CD14-positive monocyte (primary cell): ENCODE results near the gene NRF1. TPM values are rescaled to one million over a fixed set of nuclear protein-coding genes. Genes with fewer than 3 reads are reported as not detected.
"Not testable (repeated sequence)": the region's sequence is repeated elsewhere in the genome, so short reads cannot be mapped to it uniquely, and the experiment has no call there.

Experiments
- DNase-seq, 3 donors: peaks; one replicate each; pipeline ENCODE4 v3.0.0-alpha.2; 2011 to 2022
- H2AFZ ChIP-seq: 2 replicates; pipeline ENCODE4 v1.6.0; 2012; ENCODE audit warnings: mild to moderate bottlenecking, low read depth, low read length, inconsistent platforms; ENCODE audit not compliant: insufficient read depth, poor library complexity, severe bottlenecking
- H3K27ac ChIP-seq, 2 donors: 1 replicate in 1 of 2; 2 replicates in 1 of 2; pipeline ENCODE4 v1.5.1; 2012 to 2013; ENCODE audit warnings: low read length in 2 of 2, control low read depth in 1 of 2, inconsistent platforms in 1 of 2, low read depth in 1 of 2, mild to moderate bottlenecking in 1 of 2
- H3K27me3 ChIP-seq, 2 donors: one replicate each; pipeline versions ENCODE4 v1.6.0 to v1.6.1; 2011 to 2013; ENCODE audit warnings: low read length in 2 of 2; ENCODE audit not compliant: control insufficient read depth in 2 of 2, insufficient read depth in 2 of 2
- H3K36me3 ChIP-seq, 2 donors: replicated peaks in 1 of 2; 1 replicate in 1 of 2; 2 replicates in 1 of 2; pipeline versions ENCODE4 v1.5.1 to v1.6.1; 2012 to 2013; ENCODE audit warnings: low read length in 2 of 2, control low read depth in 1 of 2, inconsistent platforms in 1 of 2, mild to moderate bottlenecking in 1 of 2; ENCODE audit not compliant: insufficient read depth in 2 of 2, control insufficient read depth in 1 of 2
- H3K4me1 ChIP-seq, 2 donors: 1 replicate in 1 of 2; 2 replicates in 1 of 2; pipeline versions ENCODE4 v1.5.1 to v1.6.1; 2012 to 2013; ENCODE audit warnings: low read length in 2 of 2, control low read depth in 1 of 2, inconsistent platforms in 1 of 2, mild to moderate bottlenecking in 1 of 2, moderate library complexity in 1 of 2; ENCODE audit not compliant: insufficient read depth in 2 of 2, control insufficient read depth in 1 of 2
- H3K4me2 ChIP-seq: replicated peaks from 2 replicates; pipeline ENCODE3; 2012; ENCODE audit warnings: low read length, moderate library complexity, mild to moderate bottlenecking; ENCODE audit not compliant: poor library complexity, severe bottlenecking; ENCODE audit errors: extremely low read depth
- H3K4me3 ChIP-seq, 3 experiments: fragments of 200-600 bp in 1 of 3; sonication (generic) in 1 of 3; replicated peaks in 1 of 3; 1 replicate in 2 of 3; 2 replicates in 1 of 3; pipeline ENCODE4 v1.5.1; 2011 to 2013; ENCODE audit warnings: low read length in 3 of 3, mild to moderate bottlenecking in 3 of 3, control low read depth in 2 of 3, low read depth in 2 of 3, inconsistent platforms in 1 of 3, moderate library complexity in 1 of 3
- H3K79me2 ChIP-seq: 2 replicates; pipeline ENCODE4 v1.6.0; 2012; ENCODE audit warnings: mild to moderate bottlenecking, control low read depth, inconsistent platforms, low read length, moderate library complexity; ENCODE audit not compliant: insufficient read depth
- H3K9ac ChIP-seq: 2 replicates; pipeline ENCODE4 v1.6.0; 2017; ENCODE audit warnings: low read length, mild to moderate bottlenecking; ENCODE audit not compliant: insufficient read depth, poor library complexity, severe bottlenecking
- H3K9me3 ChIP-seq, 2 donors: replicated peaks in 1 of 2; 1 replicate in 1 of 2; 2 replicates in 1 of 2; pipeline versions ENCODE4 v1.5.1 to v1.6.1; 2012 to 2013; ENCODE audit warnings: low read length in 2 of 2, control low read depth in 1 of 2; ENCODE audit not compliant: control insufficient read depth in 1 of 2, insufficient read depth in 1 of 2
- H4K20me1 ChIP-seq: 2 replicates; pipeline ENCODE4 v1.6.0; 2012; ENCODE audit warnings: mild to moderate bottlenecking, low read length, control low read depth, moderate library complexity; ENCODE audit not compliant: insufficient read depth
- H3K27ac Mint-ChIP-seq, 7 donors: one replicate each; pipeline ENCODE4 v1.8.0; 2020; ENCODE audit warnings: mild to moderate bottlenecking in 7 of 7, mixed read lengths in 7 of 7, moderate library complexity in 6 of 7, inconsistent platforms in 2 of 7
- H3K27me3 Mint-ChIP-seq, 3 donors: one replicate each; pipeline ENCODE4 v1.8.0; 2021 to 2022; ENCODE audit warnings: low read depth in 3 of 3, mild to moderate bottlenecking in 3 of 3, mixed read lengths in 3 of 3, moderate library complexity in 3 of 3, inconsistent platforms in 1 of 3
- H3K36me3 Mint-ChIP-seq, 2 donors: one replicate each; pipeline ENCODE4 v1.8.0; 2020; ENCODE audit warnings: mixed read lengths in 2 of 2, inconsistent platforms in 1 of 2, mild to moderate bottlenecking in 1 of 2
- H3K4me1 Mint-ChIP-seq: one replicate; pipeline ENCODE4 v1.8.0; 2020; ENCODE audit warnings: mild to moderate bottlenecking, mixed read lengths
- H3K4me3 Mint-ChIP-seq, 2 donors: one replicate each; pipeline ENCODE4 v1.8.0; 2020; ENCODE audit warnings: mild to moderate bottlenecking in 2 of 2, mixed read lengths in 2 of 2, moderate library complexity in 1 of 2
- H3K9me3 Mint-ChIP-seq, 7 donors: one replicate each; pipeline ENCODE4 v1.8.0; 2020 to 2022; ENCODE audit warnings: mixed read lengths in 7 of 7, mild to moderate bottlenecking in 6 of 7, moderate library complexity in 6 of 7, inconsistent platforms in 2 of 7
- WGBS: methylation state at CpG from one replicate; pipeline ENCODE4 v1.1.5; 2013; ENCODE audit warnings: missing lambda C conversion rate; ENCODE audit not compliant: insufficient coverage; 5-methylcytosine and 5-hydroxymethylcytosine counted together
- intact Hi-C, 2 donors: fragments of 100-400 bp; cut with micrococcal nuclease; formaldehyde crosslinking; loops; one replicate each; pipeline versions ENCODE4 v1.15.0 to v1.15.1; 2023
- polyA plus RNA-seq, 3 donors: library from polyadenylated mRNA; depleted of rRNA in 1 of 3; unstranded in 2 of 3; stranded (reverse) in 1 of 3; fragments of 300-500 nt in 2 of 3; fragments of >200 nt in 1 of 3; fragmentation: Illumina TruSeq in 2 of 3; gene quantifications; 1 replicate in 2 of 3; 2 replicates in 1 of 3; pipeline ENCODE4 v1.2.3, GENCODE V29; 2012 to 2021
- TF ChIP-seq, protein P1 (sequence below): fragments of 200-600 bp; IDR thresholded peaks from one replicate; pipeline ENCODE4 v1.8.0; 2022; ENCODE audit warnings: antibody characterized with exemption, mild to moderate bottlenecking

NRF1 gene
- polyA plus RNA-seq, 3 donors, result 5.1 to 14.0 (median 7.7) TPM

DNA sequence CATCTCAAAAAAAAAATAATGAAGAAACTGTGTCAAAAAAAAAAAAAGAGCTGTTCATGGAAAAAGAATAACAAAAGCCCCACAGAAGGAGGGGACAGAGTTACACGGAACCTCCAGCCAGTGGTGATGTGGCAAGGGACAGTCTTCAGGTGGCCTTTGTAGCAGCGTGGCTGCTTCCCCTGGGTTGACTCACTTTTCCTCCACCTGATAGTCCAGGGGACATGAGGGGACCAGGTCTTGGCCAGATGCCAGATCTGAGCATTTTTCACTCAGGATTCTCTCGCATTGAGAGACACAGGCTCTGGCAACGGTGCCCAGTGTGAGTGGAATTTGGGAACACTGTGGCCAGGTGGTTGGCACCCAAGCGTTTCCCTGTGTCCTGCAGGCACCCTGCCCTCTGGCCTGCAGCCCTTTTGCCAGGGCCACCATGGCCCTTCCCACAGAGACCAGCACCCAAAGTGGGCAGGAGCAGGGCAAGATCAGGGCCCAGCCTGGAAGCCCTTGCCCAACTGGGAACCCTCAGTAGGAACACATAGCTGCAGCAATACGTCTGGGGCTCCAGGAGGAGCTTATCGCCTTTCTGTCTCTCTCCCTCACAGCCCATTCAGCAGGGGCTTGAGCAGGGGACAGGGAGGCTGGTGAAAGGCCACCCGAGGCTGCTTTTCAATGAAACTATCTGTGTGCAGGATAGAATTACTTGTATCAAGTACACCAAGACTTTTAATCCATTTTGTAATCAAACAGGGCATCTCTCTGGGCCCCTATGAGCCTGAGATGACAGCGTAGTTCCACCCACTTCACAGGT lies 182.2 kb downstream of the NRF1 start:
- TF ChIP-seq, protein P1, sequence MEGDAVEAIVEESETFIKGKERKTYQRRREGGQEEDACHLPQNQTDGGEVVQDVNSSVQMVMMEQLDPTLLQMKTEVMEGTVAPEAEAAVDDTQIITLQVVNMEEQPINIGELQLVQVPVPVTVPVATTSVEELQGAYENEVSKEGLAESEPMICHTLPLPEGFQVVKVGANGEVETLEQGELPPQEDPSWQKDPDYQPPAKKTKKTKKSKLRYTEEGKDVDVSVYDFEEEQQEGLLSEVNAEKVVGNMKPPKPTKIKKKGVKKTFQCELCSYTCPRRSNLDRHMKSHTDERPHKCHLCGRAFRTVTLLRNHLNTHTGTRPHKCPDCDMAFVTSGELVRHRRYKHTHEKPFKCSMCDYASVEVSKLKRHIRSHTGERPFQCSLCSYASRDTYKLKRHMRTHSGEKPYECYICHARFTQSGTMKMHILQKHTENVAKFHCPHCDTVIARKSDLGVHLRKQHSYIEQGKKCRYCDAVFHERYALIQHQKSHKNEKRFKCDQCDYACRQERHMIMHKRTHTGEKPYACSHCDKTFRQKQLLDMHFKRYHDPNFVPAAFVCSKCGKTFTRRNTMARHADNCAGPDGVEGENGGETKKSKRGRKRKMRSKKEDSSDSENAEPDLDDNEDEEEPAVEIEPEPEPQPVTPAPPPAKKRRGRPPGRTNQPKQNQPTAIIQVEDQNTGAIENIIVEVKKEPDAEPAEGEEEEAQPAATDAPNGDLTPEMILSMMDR, result no peak
- no peaks in the 10 kb centered on the region for H3K36me3 ChIP-seq
- peaks cover 0 to 3% (median 0%) of the 10 kb centered on the region in 7 donors for H3K9me3 Mint-ChIP-seq
- no peaks in the 10 kb centered on the region for H4K20me1 ChIP-seq
- H3K9me3 ChIP-seq, result no peaks in the 10 kb centered on the region
- no peak overlapping the region for H2AFZ ChIP-seq
- H3K27ac ChIP-seq, result no peak overlapping the region
- no peak overlapping the region for H3K4me3 Mint-ChIP-seq
- no peaks in the 10 kb centered on the region for H3K4me1 ChIP-seq
- no peak overlapping the region for H3K9ac ChIP-seq
- peaks cover 0 to 27% of the 10 kb centered on the region in 2 donors for H3K27me3 ChIP-seq
- intact Hi-C loops, result no loop called here
- no peaks in the 10 kb centered on the region for H3K36me3 Mint-ChIP-seq
- no peaks in the 10 kb centered on the region for H3K4me1 Mint-ChIP-seq
- no peak overlapping the region for H3K27ac Mint-ChIP-seq
- no peaks in the 10 kb centered on the region for H3K79me2 ChIP-seq
- WGBS, result 77% methylated on average over 4 of the region's 9 CpGs
- DNase-seq, result no peak
- H3K4me2 ChIP-seq, result no peak overlapping the region
- no peak overlapping the region for H3K4me3 ChIP-seq
- H3K27me3 Mint-ChIP-seq, result peaks cover 20 to 46% (median 27%) of the 10 kb centered on the region in 3 donors

DNA sequence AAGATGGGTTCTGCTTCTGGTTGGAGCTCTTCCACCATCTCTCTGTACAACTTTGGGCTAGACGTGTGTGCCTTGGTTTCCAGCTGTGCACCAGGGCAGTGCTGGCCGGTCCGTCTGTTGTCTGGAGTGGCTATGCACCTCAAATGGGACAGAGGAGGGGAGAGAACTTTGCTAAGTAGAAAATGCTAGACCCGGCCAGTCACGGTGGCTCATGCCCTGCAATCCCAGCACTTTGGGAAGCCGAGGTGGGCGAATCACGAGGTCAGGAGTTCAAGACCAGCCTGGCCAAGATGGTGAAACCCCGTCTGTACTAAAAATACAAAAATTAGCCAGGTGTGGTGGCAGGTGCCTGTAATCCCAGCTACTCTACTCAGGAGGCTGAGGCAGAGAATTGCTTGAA lies 182.9 kb downstream of the NRF1 start:
- peaks cover 17 to 38% (median 30%) of the 10 kb centered on the region in 3 donors for H3K27me3 Mint-ChIP-seq
- H3K4me1 ChIP-seq, H3K4me3 Mint-ChIP-seq, H3K4me1 Mint-ChIP-seq, H2AFZ ChIP-seq, H3K36me3 Mint-ChIP-seq, H4K20me1 ChIP-seq, H3K36me3 ChIP-seq, H3K27ac Mint-ChIP-seq, H3K27ac ChIP-seq, H3K4me3 ChIP-seq, H3K9ac ChIP-seq, intact Hi-C loops, H3K4me2 ChIP-seq, H3K9me3 Mint-ChIP-seq, DNase-seq, H3K79me2 ChIP-seq, H3K9me3 ChIP-seq: not testable (repeated sequence)
- peaks cover 0 to 21% of the 10 kb centered on the region in 2 donors for H3K27me3 ChIP-seq
- WGBS, result 90% methylated on average over 7 of the region's 9 CpGs
